HG02610 (cell line): Measurements from ENCODE around the gene ZBTB21.
"Not testable (repeated sequence)": the region's sequence is repeated elsewhere in the genome, so short reads cannot be mapped to it uniquely, and the experiment has no call there.

ENCODE experiments used
- ATAC-seq: cut with Tn5 transposase; IDR thresholded peaks from one replicate; pipeline ENCODE4 v1.9.1; 2021; ENCODE audit warnings: mild to moderate bottlenecking, moderate library complexity; ENCODE audit not compliant: unreplicated experiment

Gene ZBTB21

GRCh38 chr21:41954654-41955499 is 55.3 kb downstream of the ZBTB21 start:
- ATAC-seq, result no peak

GRCh38 chr21:41953831-41954653 is 56.1 kb downstream of the ZBTB21 start, which contains the start of gene C2CD2:
C2CD2 (minus strand) TSS chr21:41954018; CDS start chr21:41953648, 370 bp downstream.
- ATAC-seq, result peak; percentile 33

- peak; percentile 18 for ATAC-seq
Observed at GRCh38 chr21:41953249-41953830, 56.8 kb downstream of the ZBTB21 start.

- ATAC-seq, result no peak
Observed at GRCh38 chr21:41952568-41953248, 57.5 kb downstream of the ZBTB21 start.

GRCh38 chr21:41951876-41952567 is 58.1 kb downstream of the ZBTB21 start:
- ATAC-seq, result no peak

GRCh38 chr21:41950941-41951351 is 59.2 kb downstream of the ZBTB21 start:
- ATAC-seq, result no peak

GRCh38 chr21:41949631-41950030 is 60.5 kb downstream of the ZBTB21 start:
- not testable (repeated sequence) for ATAC-seq

GRCh38 chr21:41948901-41949300 is 61.3 kb downstream of the ZBTB21 start:
- ATAC-seq, result no peak

- ATAC-seq, result no peak
Observed at GRCh38 chr21:41948078-41948895, 61.9 kb downstream of the ZBTB21 start.

- ATAC-seq, result no peak
Observed at GRCh38 chr21:41945982-41946381, 64.2 kb downstream of the ZBTB21 start.

- ATAC-seq, result no peak
Observed at GRCh38 chr21:41943851-41944250, 66.3 kb downstream of the ZBTB21 start.

GRCh38 chr21:41942457-41942856 is 67.7 kb downstream of the ZBTB21 start:
- ATAC-seq, result no peak

GRCh38 chr21:41941941-41942340 is 68.2 kb downstream of the ZBTB21 start:
- no peak for ATAC-seq

GRCh38 chr21:41940431-41940830 is 69.7 kb downstream of the ZBTB21 start:
- no peak for ATAC-seq

GRCh38 chr21:41939391-41939790 is 70.8 kb downstream of the ZBTB21 start:
- no peak for ATAC-seq
